GM21737 (cell line): ENCODE results near the gene ZFPM1.
"Not testable (repeated sequence)": the region's sequence is repeated elsewhere in the genome, so short reads cannot be mapped to it uniquely, and the experiment has no call there.

Experiments
- ATAC-seq: cut with Tn5 transposase; IDR thresholded peaks from one replicate; pipeline ENCODE4 v1.9.1; 2021; ENCODE audit warnings: mild to moderate bottlenecking, moderate library complexity; ENCODE audit not compliant: unreplicated experiment

ZFPM1 gene

GRCh38 chr16:88464447-88465318 is 11.6 kb downstream of the ZFPM1 start:
- ATAC-seq = no peak

GRCh38 chr16:88465387-88465983 is 12.4 kb downstream of the ZFPM1 start:
- no peak for ATAC-seq

DNA sequence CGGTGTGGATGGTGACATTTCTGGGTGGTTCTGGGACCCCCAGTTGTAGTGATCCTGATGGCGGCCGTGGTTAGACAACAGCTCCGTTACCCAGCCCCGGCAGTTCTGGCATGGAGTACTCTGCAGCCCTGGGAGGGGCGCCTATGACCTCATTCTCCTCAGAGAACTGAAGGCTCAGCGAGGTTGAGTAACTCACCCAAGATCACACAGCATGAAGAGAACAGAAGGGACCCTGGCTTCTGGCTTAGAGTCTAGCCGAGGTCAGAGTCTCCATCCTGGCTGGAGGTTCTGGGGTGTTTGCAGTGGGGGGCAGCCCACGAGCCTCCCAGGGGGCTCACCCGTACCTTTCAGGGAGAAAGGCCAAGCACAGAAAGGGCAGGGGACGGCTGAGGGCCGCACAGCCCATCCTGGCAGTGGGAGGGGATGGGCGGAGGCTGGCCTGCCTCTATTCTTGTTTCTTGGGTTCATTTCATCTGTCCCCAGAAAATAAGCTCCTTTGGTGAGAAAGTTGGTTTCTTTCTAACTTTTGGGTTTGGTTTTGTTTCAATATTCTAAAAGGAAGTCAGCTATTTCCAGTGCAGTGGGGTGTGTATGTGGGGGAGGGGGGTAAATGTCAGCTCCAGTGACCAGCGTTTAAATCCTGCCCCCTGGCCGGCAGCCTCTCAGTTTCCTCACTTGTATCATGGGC is 13.2 kb downstream of the ZFPM1 start:
- no peak for ATAC-seq

GRCh38 chr16:88466949-88467348 is 13.9 kb downstream of the ZFPM1 start:
- ATAC-seq = no peak

- ATAC-seq = no peak
Observed at GRCh38 chr16:88467541-88467944, 14.5 kb downstream of the ZFPM1 start.

- ATAC-seq = no peak
Observed at GRCh38 chr16:88468275-88469129, 15.4 kb downstream of the ZFPM1 start.

- ATAC-seq = no peak
Observed at GRCh38 chr16:88469615-88470395, 16.7 kb downstream of the ZFPM1 start.

DNA sequence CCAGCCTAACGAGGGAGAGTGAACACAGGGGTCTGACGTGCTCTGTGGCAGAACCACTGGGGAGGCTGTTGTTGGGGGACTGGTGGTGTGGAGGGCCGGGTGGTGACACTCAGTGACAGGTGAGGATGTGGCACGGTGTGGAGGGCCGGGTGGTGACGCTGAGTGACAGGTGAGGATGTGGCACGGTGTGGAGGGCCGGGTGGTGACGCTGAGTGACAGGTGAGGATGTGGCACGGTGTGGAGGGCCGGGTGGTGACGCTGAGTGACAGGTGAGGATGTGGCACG is 17.3 kb downstream of the ZFPM1 start:
- ATAC-seq = not testable (repeated sequence)

DNA sequence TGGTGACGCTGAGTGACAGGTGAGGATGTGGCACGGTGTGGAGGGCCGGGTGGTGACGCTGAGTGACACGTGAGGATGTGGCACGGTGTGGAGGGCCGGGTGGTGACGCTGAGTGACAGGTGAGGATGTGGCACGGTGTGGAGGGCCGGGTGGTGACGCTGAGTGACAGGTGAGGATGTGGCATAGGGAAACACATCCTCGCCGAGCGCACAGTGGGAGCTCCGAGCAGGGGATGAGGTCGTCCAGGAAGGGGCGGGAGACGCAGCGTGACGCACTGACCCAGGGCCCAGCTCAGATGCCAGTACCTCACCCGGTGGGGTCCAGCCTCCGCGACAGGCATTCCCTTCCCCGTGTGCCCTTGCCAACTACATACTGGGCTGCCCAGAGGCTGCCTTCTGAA is 17.6 kb downstream of the ZFPM1 start:
- ATAC-seq = not testable (repeated sequence)

- ATAC-seq = no peak
Observed at GRCh38 chr16:88471115-88471514, 18.0 kb downstream of the ZFPM1 start.

- no peak for ATAC-seq
Observed at GRCh38 chr16:88471575-88471974, 18.5 kb downstream of the ZFPM1 start.

GRCh38 chr16:88472069-88472468 is 19.0 kb downstream of the ZFPM1 start:
- no peak for ATAC-seq

DNA sequence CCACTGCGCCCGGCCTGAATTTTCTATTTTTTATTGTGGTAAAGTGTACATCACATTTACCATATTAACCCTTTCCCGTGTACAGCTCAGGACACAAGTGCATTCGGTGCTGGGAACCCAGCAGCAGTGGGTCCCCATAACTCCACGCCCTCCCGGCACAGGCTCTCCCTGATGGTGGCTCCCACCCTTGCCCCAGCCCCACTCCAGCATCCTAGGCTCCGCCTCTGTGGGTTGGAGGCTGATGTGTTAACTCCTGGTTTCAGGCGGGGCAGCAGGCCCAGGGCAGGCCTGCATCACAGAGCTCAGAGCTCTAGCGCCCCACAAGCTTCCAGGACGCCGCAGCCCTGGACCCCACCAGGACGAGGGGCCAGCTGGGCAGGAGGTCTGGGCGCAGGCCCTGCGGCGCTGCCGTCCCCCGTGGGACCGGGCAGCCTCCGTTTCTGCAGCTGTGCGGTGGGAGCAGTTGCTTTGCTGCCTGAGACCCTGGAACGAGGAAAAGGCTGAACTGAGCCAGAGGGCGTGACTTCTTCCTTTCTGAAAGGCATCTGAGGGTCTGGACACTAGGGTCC is 19.6 kb downstream of the ZFPM1 start:
- ATAC-seq = no peak

DNA sequence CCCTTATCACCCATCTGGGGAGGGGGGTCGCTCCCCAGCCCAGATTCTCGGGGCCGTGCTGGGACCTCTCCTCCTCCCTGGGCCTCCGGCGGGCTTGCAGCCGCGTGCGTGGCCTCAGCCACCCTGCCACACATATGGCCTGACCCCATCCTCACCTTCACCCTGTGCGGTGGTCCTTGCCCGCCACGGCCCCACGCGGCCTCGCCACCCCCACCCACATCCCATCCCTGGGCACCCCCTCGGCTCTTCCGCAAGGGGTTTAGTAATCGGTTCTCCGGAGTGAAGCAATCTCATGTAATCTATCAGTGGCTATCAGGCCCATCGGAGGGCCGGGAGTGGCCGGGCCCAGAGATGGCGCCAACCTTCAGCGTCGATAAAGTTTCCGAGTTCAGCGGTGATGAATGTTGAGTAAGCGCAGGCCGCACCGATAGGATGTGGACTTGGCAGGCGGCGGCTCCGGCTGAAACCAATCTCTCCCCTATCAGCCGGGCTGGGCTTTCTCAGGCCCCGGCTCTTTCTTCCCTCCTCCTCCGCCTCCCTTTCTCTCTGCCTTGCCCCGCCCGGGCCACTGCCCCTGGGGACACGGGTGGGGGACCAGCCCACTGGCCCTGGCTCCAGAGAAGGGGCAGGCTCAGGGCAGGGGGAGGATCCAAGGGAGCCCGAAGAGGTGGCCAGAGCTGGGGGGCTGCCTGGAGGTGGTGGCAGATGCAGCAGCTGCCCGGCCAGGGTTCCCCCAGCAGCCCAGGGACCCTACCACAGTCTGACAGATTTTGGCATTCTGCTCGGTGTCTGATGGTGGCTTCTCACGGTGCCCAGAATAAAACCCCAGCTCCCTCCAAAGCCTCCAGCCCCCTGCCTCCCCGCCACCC is 20.8 kb downstream of the ZFPM1 start:
- ATAC-seq = no peak

DNA sequence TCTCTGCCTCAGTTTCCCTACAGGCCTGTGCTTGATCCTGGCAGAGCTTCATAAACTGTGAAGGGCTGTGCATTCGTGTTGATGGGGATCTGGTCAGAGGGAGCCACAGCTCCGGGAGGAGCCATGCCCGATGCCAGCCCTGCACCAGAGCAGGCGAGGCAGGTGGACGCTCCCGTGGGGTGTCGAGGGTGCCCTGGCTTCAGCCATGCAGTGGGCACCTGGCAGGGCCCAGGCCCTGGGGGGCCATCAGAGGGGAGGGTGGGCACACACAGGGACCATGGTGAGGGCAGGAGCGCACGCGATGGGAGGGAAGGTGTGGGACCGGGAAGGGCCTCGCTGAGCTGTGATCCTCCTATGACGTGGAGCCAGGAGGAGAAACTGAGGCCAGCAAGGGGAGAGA is 22.0 kb downstream of the ZFPM1 start:
- ATAC-seq = no peak

DNA sequence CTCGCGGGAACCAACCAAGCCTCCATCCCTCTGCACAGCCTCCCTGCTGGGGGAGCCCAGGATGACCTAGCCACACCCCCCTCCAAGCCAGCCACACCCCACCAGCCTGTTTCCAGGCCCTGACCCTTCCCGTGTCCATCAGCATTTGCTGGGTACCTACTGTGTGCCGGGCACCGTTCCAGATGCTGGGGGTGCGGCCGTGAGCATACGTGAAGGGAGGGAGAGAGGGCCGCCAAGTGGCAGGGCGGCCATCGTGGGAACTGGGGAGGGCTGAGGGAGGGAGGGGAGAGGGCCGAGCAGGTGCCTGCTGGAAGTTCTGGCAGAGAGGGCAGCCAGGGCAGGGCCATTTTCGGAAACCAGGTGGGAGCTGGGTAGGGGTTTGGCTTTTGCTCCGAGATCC is 23.1 kb downstream of the ZFPM1 start:
- ATAC-seq = no peak

DNA sequence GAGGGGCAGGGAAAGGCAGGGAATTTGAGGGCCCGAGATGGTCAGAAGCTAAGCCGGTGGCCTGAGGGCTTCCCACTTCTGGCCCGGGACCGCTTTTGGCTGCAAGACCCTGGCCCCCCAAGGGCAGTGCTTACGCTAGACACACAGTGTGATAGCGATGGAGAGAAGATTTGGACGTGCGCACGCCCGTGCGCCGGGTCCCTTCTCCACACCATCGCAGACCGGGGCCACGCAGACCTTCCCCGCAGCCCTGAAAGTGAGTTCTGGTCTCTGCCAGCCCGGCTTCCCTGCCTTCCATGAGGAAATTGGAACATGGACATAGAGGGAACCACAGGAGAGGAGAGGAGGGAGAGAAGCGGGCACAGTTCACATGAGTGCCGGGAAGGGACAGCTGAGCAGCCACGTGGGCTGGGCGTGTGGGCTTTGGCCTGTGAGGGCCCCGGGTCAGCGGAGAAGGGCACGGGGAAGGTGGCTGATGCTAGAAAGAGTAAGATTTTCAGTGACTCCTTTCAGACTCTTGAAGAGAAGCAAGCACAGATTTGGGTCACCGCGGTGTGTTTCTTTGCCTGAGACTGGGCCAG is 23.8 kb downstream of the ZFPM1 start:
- no peak for ATAC-seq

GRCh38 chr16:88477631-88478519 is 24.8 kb downstream of the ZFPM1 start:
- no peak for ATAC-seq
